IPS-11a (cell line): ENCODE measurements around the gene RBFOX2.
"Not testable (repeated sequence)": the region's sequence is repeated elsewhere in the genome, so short reads cannot be mapped to it uniquely, and the experiment has no call there.

Experiments
- H3K4me3 ChIP-seq: one replicate; pipeline ENCODE4 v1.5.1; 2013; ENCODE audit warnings: low read depth, low read length, control low read depth

Gene RBFOX2

DNA sequence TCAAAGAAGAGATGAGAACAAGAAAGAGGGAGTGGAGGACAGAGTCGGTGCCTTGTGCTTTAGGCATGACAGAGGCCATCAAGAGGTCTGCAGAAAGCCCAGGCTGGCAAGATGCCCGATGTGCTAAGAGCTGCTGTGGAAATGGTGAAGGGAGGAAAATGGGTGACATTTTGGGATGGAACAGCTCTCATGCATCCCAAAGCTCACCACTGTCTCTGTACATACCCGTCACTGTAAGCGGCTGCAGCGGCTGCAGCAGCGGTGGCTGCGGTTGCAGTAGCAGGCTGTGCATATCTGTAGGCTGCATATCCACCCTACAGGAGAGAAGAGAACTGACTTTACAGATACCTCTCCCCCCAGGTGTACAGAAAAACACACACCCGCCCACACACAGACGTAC lies 282.4 kb downstream of the RBFOX2 start:
- H3K4me3 ChIP-seq = no peak overlapping the region

GRCh38 chr22:35743326-35743860 lies 285.2 kb downstream of the RBFOX2 start:
- H3K4me3 ChIP-seq = no peak overlapping the region

- H3K4me3 ChIP-seq = no peak overlapping the region
These were observed 286.1 kb downstream of the RBFOX2 start for GRCh38 chr22:35742342-35743100.

DNA sequence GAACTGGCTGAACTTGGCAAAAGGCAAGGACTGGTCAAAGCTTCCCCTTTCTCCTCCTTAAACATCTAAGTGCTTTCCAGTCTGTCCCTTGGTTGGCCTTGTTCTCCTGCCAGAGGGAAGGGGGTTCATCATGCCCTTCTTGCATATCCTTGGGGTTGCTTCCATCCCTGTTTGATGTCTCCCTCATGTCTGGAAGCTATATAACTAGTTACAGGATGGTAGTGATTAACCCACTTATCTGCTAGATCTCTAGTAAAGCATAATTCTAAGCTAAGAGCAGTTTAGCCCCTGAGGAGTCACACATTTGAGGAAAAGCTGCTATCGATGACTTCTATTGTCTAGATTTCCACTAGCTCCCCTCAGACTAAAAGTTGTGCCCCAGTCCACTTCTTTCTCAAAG lies 288.0 kb downstream of the RBFOX2 start:
- no peak overlapping the region for H3K4me3 ChIP-seq

DNA sequence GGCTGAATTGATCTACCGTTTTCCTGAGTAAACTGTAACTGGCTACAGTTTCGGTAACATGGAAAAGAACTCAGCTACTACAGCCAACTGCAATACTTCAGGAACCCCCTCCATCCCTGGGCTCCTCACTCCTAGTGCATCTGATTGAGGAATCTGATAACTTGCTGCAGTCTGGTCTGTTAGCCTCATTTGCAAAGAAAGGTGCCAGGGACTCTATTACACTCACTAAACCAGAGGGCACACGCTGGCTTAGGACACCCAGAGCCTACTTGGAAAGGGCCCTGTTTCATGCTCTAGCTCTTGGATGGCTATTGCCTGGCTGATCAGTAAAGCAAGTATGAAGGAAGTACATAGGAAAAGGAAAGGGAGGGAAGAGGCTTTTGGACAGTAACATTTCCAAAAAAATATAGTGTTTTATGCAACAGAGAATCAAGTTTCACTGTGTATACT lies 288.7 kb downstream of the RBFOX2 start:
- no peak overlapping the region for H3K4me3 ChIP-seq

DNA sequence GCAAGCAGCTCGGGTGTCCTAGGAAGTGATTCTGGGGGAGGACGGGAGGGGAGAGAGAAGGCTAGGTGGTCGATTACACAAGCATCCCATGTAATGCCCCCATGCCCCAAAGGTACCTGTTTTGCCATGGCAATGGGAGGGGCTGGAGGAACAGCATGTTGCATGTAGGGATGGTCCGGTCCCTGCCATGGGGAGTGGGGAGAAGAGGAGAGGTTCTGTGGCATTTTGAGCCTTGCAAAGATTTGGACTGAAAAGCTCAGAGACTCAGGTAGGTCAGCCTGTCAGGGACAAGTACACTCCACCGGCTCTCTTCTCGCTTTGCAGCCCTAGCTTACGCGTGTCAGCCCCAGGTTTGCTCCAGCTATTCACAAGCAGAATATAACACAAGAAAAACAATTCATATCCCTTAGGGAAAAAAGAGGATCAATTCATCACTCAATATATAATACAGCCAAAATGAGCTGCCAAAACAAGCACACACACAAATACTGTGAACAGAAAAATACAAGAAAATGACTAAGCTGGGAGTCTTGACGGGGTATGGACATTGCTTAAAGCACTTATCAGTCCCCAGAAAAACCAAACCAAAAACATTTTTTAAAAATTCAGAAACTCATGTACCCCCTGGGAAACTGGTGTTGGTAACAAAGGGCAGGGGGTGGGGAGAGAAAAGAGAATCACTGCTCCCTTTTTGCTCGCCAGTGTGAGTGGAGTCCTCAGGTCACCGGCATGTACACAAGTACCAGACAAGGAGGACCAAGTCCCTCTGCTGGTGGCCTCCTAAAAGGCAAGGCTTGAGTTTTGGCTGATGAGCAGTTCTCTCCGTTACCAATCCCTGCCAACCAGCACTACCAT lies 289.3 kb downstream of the RBFOX2 start:
- H3K4me3 ChIP-seq = no peak overlapping the region

DNA sequence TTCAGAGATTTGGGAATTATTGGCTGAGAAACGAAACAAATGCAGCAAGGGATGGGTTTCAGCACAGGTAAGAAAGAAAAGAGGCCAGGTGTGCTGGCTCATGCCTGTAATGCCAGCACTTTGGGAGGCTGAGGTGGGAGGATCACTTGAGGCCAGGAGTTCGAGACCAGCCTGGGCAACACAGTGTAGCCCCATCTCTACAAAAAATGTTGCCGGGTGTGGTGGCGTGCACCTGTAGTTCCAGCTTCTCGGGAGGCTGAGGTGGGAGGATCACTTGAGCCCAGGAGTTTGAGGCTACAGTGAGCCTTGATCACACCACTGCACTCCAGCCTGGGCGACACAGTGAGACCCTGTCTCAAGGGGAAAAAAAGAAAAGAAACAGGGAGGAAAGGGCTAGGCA lies 290.7 kb downstream of the RBFOX2 start:
- not testable (repeated sequence) for H3K4me3 ChIP-seq

GRCh38 chr22:35736701-35737100 lies 291.9 kb downstream of the RBFOX2 start:
- no peak overlapping the region for H3K4me3 ChIP-seq

DNA sequence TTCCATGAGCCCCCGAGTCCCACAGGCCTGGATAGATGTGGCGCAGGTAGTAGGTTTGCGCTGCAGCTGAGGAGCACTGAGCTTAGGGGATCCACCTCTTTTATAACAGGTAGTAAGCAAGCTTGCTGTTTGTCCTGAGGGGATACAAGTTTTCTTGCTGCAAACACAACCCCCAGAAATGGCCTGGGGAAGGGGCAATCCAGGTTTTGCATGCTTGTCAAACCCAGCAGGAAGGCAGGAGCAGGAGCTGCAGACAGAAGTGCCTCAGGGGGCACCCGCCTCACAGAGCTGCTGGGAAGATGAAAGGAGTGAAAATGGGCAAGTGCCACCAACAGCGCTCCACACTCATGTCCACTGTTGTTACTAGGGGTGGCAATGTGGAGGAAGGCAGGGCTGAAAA lies 292.5 kb downstream of the RBFOX2 start:
- no peak overlapping the region for H3K4me3 ChIP-seq

DNA sequence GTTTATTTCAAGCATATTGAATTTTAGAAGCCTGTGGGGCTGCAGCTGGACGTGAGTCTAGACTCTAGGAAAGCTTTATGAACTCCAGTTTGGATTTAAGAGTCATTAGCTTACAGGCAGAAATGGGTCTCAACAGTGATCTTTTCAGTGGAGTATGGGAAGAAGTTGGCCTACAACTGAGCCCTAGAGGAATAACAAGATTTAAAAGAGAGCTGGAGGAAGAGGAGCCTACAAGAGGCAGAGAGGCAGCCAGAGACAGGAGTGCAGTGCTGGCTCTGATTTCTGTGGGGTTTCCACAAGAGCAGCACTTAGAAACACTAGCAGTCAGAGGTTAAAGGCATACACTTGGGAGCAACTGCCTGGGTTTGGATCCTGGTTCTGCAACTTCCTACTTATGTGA lies 293.1 kb downstream of the RBFOX2 start:
- no peak overlapping the region for H3K4me3 ChIP-seq

DNA sequence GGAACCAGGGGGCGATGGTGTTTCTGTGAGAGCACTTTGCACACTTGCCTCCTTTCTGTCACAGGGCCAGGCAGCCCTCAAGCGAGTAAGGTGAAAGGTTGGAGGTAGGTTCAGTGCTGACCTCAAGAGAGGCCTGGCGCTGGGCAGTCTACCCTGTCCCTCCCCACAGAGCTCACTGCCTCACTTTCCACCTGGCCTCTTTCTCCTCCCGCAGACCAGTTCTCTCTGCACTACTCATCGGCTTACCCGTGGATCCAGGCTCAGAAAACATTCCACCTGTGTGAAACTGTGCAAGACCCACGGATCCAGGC lies 294.2 kb downstream of the RBFOX2 start:
- H3K4me3 ChIP-seq = no peak overlapping the region

- no peak overlapping the region for H3K4me3 ChIP-seq
These were observed 294.7 kb downstream of the RBFOX2 start for GRCh38 chr22:35733791-35734516.

DNA sequence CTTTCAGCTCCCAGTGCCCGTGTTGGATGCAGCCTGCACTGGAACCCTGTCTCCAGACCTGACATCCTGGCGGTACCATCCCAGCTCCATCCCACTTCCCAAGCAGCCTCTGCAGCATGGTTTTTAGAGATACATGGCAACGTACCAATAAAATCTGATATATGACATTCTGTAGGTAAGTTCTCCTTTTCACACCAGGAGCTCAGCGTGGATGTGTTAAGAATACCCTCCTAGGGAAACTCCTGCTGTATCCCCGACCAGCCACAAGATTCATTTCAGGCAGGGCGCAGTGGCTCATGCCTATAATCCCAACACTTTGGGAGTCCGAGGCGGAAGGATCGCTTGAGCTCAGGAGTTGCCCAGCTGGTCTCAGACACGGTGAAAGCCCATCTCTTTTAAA lies 295.6 kb downstream of the RBFOX2 start:
- no peak overlapping the region for H3K4me3 ChIP-seq

DNA sequence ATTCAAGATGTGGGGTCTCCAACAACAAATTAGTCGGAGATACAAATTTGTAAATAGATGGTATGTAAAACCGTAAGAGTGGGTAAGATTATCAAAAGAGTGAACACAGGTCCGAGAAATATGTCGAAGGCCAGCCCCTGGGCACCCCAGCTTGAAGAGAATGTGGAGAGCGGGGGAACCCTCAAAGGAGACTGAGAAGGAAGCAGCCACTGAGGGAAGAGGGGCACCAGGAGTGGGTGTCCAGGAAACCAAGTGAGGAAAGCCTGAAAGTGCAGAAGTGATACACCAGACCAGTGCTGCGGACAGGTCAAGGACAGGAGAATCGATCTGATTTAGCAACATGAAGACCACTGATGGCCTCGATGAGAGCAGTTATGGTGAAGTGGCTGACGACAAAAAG lies 296.5 kb downstream of the RBFOX2 start:
- H3K4me3 ChIP-seq = no peak overlapping the region

- no peak overlapping the region for H3K4me3 ChIP-seq
These were observed 297.3 kb downstream of the RBFOX2 start for GRCh38 chr22:35731321-35731720.

DNA sequence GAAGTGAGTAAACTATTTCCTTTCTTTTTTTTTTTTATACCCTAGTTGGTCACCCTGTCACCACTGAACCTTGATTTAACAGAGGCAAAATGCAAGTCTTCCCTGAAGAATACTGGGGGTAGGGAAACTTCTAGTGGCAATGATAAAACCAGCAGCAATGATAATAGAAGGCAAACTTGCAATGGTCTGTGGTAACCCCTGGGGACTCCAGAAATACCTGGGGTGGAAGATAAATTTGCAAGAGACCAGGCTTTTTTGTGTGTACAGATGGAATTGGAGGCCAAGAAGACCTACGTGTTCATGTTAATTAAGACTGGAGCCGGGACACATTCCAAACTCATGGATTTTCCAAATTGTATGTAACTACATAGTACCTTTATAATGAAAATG lies 299.3 kb downstream of the RBFOX2 start:
- no peak overlapping the region for H3K4me3 ChIP-seq

GRCh38 chr22:35728639-35729308 lies 299.9 kb downstream of the RBFOX2 start:
- no peak overlapping the region for H3K4me3 ChIP-seq

DNA sequence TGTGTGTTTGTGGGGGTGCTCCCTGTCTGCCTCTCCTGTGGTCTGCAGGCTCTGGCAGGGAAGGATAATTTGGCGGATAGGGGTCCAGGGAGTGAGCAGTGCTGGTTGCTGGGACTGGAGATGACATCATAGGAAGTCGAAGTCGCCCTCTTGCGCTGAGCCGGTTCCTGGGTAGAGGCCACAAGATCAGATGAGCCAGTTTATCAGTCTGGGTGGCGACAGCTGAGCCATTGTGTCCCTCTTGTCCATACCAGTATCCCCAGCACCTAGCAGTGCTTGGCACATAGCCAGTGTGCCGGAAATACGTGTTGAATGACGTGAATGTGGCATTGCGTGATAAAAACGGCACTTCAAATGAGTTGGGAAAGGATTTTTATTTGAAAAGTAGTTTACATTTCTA lies 301.2 kb downstream of the RBFOX2 start:
- H3K4me3 ChIP-seq = no peak overlapping the region

GRCh38 chr22:35726933-35727332 lies 301.7 kb downstream of the RBFOX2 start:
- no peak overlapping the region for H3K4me3 ChIP-seq

GRCh38 chr22:35726398-35726797 lies 302.2 kb downstream of the RBFOX2 start:
- no peak overlapping the region for H3K4me3 ChIP-seq

DNA sequence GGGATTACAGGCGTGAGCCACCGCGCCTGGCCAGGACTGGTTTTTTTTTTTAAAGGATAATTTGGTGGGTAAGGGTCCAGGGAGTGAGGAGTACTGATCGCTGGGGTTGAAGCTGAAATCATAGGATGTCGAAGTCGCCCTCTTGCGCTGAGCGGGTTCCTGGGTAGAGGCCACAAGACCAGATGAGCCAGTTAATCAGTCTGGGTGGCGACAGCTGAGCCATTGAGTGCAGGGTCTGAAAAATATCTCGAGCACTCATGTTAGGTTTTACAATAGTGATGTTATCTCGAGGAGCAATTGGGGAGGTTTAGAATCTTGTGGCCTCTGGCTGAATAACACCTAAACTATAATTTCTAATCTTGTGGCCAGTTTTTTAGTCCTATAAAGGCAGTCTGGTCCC lies 303.1 kb downstream of the RBFOX2 start:
- no peak overlapping the region for H3K4me3 ChIP-seq
